ENCODE results near the gene GFRA4. TPM values are rescaled to one million over a fixed set of nuclear protein-coding genes. Genes with fewer than 3 reads are reported as not detected.

GFRA4 gene
- total RNA-seq, 1 experiment from 2014 or later: not detected

GRCh38 chr20:3678198-3678597 is 15.0 kb upstream of the GFRA4 start:
- Histone ChIP-seq H3K14ac (ENCODE audit: insufficient read depth, low read length) (no peak overlapping the region), H2BK120ac (ENCODE audit: low read depth, low read length, poor library complexity, severe bottlenecking) (no peak overlapping the region), H4K20me1 (ENCODE audit: control insufficient read depth, insufficient read depth, insufficient read length) (no peaks in the 10 kb centered on the region), H3K9ac (ENCODE audit: extremely low read depth, insufficient read length, low read length) (no peak overlapping the region), H3K27ac (ENCODE audit: insufficient read length, low read depth, low read length) (no peak overlapping the region), H3K9me3 (ENCODE audit: control insufficient read depth, low read depth, low read length) (no peaks in the 10 kb centered on the region), H3K18ac (ENCODE audit: insufficient read length, low read depth, low read length) (no peak overlapping the region), H3K79me2 (ENCODE audit: insufficient read depth, low read length) (no peaks in the 10 kb centered on the region), H3K79me1 (ENCODE audit: insufficient read depth, low read depth, low read length, poor library complexity, severe bottlenecking) (no peaks in the 10 kb centered on the region), H2BK12ac (ENCODE audit: insufficient read length, low read depth, low read length) (no peak overlapping the region), H2BK5ac (ENCODE audit: insufficient read length, low read length) (no peak overlapping the region), H2BK15ac (ENCODE audit: low read depth, low read length) (no peak overlapping the region), H3K4me1 (ENCODE audit: insufficient read depth, low read length) (no peaks in the 10 kb centered on the region; the same call in 1 of the 2 replicates), H4K91ac (ENCODE audit: insufficient read length, low read depth, low read length) (no peak overlapping the region), H4K5ac (ENCODE audit: insufficient read length, low read depth, low read length) (no peak overlapping the region), H3K23me2 (ENCODE audit: insufficient read length, low read depth, low read length, poor library complexity, severe bottlenecking) (peaks cover 13% of the 10 kb centered on the region), H3K4me2 (ENCODE audit: insufficient read depth, insufficient read length, low read length) (no peak overlapping the region), H2AFZ (ENCODE audit: low read length) (no peak overlapping the region), H2BK20ac (ENCODE audit: low read depth, low read length, poor library complexity, severe bottlenecking) (no peak overlapping the region), H4K8ac (replicated peaks; ENCODE audit: insufficient read length, low read depth, low read length) (no peak overlapping the region), H3K27me3 (ENCODE audit: insufficient read depth, low read length) (no peaks in the 10 kb centered on the region; the same call in 1 of the 2 replicates), H3K4ac (ENCODE audit: low read depth, low read length) (no peak overlapping the region), H3K23ac (ENCODE audit: insufficient read length, low read depth, low read length) (no peak overlapping the region), H2AK5ac (ENCODE audit: insufficient read length, low read length) (no peak overlapping the region), H3T11ph (ENCODE audit: low read length) (no peak overlapping the region), H3K56ac (ENCODE audit: insufficient read length, low read depth, low read length) (no peak overlapping the region)
- Mint-ChIP-seq H3K36me3 (ENCODE audit: insufficient read depth in 1 of 3, low read depth in 3 of 3) (no peaks in the 10 kb centered on the region), H3K4me3 (no peak overlapping the region), H3K27me3 (ENCODE audit: low read depth) (peaks cover 45% of the 10 kb centered on the region), H3K27ac (no peak overlapping the region), H3K4me1 (peaks cover 16 to 29% of the 10 kb centered on the region in 2 experiments), H3K9me3 (no peaks in the 10 kb centered on the region; a peak in 1 of 5 replicates)
- no peak for DNase-seq
- no CpG with 5 or more reads among the region's 2 CpGs for WGBS (ENCODE audit: extremely low coverage, insufficient read length, low lambda C conversion rate)
- no peak for TF ChIP-seq CTCF (conservative IDR thresholded peaks at IDR 0.05)
